Liver (tissue), 2 donors: Measurements from ENCODE around the gene PHKB.

Source experiments
- YY1 ChIP-seq: IDR thresholded peaks from 2 replicates; pipeline ENCODE4 v1.6.1; 2016; ENCODE audit warnings: antibody characterized with exemption, mild to moderate bottlenecking
- TF ChIP-seq, protein P1 (sequence below): IDR thresholded peaks from 2 replicates; pipeline ENCODE4 v1.6.1; 2016; ENCODE audit warnings: antibody characterized with exemption
- TF ChIP-seq, protein P2 (sequence below): fragments of 150-350 bp; IDR thresholded peaks from 2 replicates; pipeline ENCODE4 v1.5.1; 2017; ENCODE audit warnings: improper control_type of control experiment, low read depth, low read length; ENCODE audit not compliant: missing input control
- TF ChIP-seq, protein P3 (sequence below): IDR thresholded peaks from 2 replicates; pipeline ENCODE4 v1.6.1; 2016; ENCODE audit warnings: antibody characterized with exemption, mild to moderate bottlenecking
- donor health status: healthy.

DNA sequence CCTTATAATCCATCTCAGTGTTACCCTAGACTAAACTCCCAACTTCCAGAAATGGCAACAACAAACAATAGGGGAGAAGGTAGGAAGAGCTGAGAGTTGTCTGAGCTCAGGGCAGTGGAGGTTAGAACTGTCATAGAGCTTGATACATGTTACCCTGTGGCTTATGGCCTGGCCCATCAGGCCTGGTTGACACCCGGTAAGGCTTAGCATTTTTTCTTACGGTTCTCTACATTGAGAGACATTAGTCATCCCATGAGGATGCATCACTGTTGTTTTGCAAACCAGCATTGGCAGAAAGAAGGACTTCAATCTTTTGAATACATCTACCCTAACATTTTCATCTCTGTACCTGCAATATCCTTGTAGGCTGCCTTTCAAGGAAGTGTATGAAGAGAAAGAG is 226.6 kb downstream of the PHKB start:
- TF ChIP-seq, protein P1, sequence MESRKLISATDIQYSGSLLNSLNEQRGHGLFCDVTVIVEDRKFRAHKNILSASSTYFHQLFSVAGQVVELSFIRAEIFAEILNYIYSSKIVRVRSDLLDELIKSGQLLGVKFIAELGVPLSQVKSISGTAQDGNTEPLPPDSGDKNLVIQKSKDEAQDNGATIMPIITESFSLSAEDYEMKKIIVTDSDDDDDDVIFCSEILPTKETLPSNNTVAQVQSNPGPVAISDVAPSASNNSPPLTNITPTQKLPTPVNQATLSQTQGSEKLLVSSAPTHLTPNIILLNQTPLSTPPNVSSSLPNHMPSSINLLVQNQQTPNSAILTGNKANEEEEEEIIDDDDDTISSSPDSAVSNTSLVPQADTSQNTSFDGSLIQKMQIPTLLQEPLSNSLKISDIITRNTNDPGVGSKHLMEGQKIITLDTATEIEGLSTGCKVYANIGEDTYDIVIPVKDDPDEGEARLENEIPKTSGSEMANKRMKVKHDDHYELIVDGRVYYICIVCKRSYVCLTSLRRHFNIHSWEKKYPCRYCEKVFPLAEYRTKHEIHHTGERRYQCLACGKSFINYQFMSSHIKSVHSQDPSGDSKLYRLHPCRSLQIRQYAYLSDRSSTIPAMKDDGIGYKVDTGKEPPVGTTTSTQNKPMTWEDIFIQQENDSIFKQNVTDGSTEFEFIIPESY = no peak
- TF ChIP-seq YY1 = no peak
- TF ChIP-seq, protein P2, sequence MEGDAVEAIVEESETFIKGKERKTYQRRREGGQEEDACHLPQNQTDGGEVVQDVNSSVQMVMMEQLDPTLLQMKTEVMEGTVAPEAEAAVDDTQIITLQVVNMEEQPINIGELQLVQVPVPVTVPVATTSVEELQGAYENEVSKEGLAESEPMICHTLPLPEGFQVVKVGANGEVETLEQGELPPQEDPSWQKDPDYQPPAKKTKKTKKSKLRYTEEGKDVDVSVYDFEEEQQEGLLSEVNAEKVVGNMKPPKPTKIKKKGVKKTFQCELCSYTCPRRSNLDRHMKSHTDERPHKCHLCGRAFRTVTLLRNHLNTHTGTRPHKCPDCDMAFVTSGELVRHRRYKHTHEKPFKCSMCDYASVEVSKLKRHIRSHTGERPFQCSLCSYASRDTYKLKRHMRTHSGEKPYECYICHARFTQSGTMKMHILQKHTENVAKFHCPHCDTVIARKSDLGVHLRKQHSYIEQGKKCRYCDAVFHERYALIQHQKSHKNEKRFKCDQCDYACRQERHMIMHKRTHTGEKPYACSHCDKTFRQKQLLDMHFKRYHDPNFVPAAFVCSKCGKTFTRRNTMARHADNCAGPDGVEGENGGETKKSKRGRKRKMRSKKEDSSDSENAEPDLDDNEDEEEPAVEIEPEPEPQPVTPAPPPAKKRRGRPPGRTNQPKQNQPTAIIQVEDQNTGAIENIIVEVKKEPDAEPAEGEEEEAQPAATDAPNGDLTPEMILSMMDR = no peak
- TF ChIP-seq, protein P3, sequence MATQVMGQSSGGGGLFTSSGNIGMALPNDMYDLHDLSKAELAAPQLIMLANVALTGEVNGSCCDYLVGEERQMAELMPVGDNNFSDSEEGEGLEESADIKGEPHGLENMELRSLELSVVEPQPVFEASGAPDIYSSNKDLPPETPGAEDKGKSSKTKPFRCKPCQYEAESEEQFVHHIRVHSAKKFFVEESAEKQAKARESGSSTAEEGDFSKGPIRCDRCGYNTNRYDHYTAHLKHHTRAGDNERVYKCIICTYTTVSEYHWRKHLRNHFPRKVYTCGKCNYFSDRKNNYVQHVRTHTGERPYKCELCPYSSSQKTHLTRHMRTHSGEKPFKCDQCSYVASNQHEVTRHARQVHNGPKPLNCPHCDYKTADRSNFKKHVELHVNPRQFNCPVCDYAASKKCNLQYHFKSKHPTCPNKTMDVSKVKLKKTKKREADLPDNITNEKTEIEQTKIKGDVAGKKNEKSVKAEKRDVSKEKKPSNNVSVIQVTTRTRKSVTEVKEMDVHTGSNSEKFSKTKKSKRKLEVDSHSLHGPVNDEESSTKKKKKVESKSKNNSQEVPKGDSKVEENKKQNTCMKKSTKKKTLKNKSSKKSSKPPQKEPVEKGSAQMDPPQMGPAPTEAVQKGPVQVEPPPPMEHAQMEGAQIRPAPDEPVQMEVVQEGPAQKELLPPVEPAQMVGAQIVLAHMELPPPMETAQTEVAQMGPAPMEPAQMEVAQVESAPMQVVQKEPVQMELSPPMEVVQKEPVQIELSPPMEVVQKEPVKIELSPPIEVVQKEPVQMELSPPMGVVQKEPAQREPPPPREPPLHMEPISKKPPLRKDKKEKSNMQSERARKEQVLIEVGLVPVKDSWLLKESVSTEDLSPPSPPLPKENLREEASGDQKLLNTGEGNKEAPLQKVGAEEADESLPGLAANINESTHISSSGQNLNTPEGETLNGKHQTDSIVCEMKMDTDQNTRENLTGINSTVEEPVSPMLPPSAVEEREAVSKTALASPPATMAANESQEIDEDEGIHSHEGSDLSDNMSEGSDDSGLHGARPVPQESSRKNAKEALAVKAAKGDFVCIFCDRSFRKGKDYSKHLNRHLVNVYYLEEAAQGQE = no peak
